GM18499 (cell line): ENCODE measurements around the gene TMIE.

Source experiments
- ATAC-seq: cut with Tn5 transposase; IDR thresholded peaks from one replicate; pipeline ENCODE4 v1.9.1; 2021; ENCODE audit warnings: moderate number of reproducible peaks; ENCODE audit not compliant: insufficient read depth, unreplicated experiment

Gene TMIE

GRCh38 chr3:46701181-46701939 is at the start of gene TMIE:
TSS of gene TMIE (plus strand) at chr3:46701392. CDS start at chr3:46701488, 96 bp downstream.
- ATAC-seq = no peak

- no peak for ATAC-seq
These were observed 45.9 kb upstream of the TMIE start for GRCh38 chr3:46655271-46655670.

GRCh38 chr3:46656778-46657556 is 44.2 kb upstream of the TMIE start:
- ATAC-seq = no peak

DNA sequence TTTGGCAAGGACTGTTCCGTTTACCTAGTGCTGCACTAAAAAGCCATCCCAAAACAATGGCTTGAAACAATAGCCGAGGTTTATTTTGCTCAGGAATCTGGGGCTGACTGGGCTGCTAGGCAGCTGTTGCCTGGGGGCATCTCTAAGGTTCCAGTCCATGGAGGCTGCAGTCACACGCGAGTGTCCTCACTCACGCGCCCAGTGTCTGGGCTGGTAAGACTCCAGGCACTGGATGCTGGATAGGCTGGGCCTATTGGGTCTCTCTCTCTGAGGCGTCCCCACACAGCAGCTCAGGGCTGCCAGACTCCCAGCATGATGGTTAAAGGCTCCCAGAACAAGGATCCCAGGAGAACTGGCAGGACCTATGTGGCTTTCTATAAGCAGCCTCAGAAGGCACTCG is 41.9 kb upstream of the TMIE start:
- no peak for ATAC-seq

GRCh38 chr3:46660003-46660402 is 41.2 kb upstream of the TMIE start:
- no peak for ATAC-seq

DNA sequence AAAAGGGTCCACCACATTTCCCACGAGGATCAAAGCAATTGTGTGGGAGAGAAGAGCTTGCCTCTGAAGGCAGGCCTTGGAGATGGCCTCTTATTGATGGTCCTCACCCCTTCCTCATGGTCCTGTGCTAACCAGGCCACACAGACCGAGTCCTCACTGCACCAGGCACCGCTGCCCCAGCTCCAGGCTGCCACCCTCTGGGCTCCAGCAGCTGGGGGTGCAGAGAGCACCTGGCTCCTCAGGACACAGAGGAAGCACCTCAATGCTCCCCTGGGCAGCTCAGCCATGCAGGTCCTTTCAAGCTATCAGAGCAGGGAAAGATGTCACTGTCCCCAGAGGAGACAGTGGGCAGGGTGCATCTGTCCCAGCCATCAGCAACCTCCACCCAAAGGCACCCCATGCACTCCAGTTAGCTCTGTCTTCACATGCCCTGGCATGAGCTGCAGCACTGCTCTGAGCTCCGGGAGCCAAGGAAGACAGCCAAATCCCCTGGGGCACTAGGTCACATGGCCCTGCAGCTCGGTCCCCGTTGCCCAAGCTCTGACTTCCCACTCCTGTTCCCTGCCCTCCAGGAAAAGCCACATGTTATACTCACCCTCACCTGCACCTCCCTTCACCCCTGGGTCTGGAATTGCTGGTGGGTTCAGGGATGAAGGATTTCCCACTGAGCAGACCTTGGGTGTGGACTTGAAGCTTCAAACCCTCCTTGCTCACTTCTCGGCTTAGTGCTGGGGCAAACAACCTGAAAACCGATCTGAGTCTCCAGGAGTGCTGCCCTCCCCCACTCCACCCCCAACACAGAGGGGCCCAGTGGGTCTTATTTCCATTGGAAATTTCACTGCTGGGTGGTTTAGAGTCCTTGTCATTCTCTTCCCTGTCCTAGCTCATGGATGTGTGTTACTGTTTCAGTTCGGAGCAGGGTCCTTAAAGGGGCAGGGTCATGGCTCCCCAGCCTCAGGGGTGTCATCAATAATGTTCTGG is 40.4 kb upstream of the TMIE start:
- ATAC-seq = no peak

DNA sequence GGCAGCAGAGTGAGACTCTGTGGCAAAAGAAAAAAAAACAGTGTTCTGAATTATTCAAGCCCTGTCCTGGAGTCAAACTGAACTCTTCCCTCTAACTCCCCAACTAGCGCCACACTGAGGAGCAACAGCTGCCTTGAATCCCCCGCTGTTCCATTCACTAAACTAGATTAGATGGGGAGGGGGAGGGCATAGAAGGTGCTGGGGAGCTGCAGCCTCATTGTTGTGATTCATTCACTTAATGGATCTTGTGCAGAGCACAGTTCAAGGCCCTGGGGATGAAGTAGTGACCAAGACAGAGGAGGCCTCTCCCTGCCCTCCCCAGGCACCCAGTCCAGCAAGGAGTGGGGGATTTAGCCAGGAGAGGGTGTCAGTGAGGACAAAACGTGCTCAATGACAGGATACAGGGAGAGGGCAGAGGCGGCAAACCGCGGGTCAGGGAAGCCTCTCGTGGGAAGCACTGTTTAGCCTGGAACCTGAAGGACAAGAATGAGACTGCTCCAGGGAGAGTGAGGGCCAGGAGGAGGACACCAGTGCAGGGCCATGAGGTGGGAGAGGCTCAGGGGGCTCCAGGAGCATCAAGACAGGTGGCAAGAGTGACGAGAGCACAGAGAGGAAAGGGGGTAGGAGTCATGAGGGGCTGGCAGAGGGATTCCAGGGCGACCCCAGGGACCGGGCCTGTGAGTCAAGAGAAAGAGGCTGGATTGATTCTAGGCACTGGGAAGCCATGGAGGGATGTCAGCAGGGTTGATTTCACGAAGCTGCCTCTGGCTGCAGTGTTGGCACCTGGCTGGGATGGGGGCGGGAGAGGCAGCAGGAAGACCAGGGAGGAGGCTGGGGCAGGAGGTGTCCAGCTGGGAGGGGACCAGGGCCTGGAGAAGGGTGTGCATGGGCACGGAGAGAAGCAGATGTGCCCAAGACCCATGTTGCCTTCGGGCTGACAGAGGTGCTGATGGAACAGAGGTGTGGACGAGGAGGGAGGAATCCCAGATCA is 39.1 kb upstream of the TMIE start:
- ATAC-seq = no peak

- ATAC-seq = no peak
These were observed 38.2 kb upstream of the TMIE start for GRCh38 chr3:46662771-46663551.

DNA sequence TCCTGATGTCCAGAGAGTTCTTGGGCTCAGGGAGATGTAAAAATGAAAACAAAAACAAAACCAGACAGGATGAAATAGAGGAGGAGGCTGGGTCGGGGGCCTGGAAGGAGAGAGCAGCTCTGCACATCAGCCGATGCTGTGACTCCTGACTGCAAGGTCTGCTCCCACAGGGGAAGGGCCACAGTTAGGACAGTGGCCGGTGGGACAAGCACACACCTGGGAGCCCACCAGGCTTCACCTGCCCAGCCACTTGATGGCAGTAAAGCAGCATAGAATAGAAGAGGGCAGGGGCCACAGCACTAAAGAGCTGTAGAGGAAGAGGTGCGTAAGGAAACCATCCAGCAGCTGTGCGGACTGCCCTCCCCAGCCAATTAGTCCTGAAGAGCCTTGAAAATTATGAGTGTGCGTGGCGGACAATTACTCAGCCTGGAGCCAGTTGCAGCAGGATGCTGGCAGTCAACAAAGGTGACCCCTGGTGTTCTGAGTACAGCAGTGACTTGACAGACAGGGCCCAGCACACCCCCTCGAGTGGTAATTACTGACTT is 37.5 kb upstream of the TMIE start:
- no peak for ATAC-seq

- no peak for ATAC-seq
These were observed 36.8 kb upstream of the TMIE start for GRCh38 chr3:46664188-46664970.

- no peak for ATAC-seq
These were observed 36.0 kb upstream of the TMIE start for GRCh38 chr3:46664971-46665762.

GRCh38 chr3:46665763-46666452 is 35.3 kb upstream of the TMIE start:
- no peak for ATAC-seq

GRCh38 chr3:46666453-46666845 is 34.7 kb upstream of the TMIE start:
- no peak for ATAC-seq

- no peak for ATAC-seq
These were observed 34.1 kb upstream of the TMIE start for GRCh38 chr3:46667061-46667621.

GRCh38 chr3:46667657-46668056 is 33.5 kb upstream of the TMIE start:
- no peak for ATAC-seq

DNA sequence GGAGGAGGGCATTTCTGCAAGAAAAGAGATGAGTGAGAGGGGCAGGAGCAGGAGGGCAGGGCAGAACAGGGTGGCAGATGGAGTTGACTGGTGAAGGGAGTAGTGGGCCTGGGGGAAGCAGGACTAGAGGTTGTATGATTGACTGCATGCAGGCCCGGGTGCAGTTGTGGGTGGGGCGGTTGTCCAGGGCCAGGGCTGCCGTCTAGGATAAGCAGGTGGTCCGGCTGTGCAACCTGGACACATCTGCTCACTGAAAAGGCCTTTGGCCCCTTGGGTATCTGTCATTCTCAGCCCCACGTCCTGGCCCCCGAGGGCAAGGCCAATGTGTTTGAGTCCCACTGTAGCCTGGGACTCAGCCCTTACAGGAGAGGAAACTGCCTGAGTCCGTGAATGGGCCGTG is 33.1 kb upstream of the TMIE start:
- no peak for ATAC-seq
